GM18519 (cell line): ENCODE results near the gene L2HGDH.
"Not testable (repeated sequence)": the region's sequence is repeated elsewhere in the genome, so short reads cannot be mapped to it uniquely, and the experiment has no call there.

Experiments used
- ATAC-seq: cut with Tn5 transposase; IDR thresholded peaks from one replicate; pipeline ENCODE4 v1.9.1; 2021; ENCODE audit warnings: mild to moderate bottlenecking, moderate library complexity; ENCODE audit not compliant: unreplicated experiment, low FRiP score

Gene L2HGDH

DNA sequence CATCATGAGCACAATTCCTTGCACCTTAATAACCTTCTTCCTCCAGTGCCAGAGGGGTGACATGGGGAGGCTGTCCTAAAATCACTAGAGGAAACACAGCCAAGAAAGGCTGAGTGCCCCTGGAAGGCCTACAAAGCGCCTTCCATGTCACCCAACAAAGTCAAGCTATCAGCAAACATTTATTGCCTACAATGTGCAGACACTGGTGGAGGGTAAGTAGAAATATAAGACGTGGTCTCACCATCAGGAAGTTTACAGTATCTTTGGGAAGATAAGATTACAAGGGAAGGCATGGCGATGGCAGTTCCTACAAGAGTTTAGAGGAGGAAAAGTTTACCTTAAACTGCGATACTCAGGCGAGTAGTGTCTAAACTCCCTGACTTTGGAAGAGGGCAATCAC is 28.0 kb upstream of the L2HGDH start:
- ATAC-seq, result no peak

DNA sequence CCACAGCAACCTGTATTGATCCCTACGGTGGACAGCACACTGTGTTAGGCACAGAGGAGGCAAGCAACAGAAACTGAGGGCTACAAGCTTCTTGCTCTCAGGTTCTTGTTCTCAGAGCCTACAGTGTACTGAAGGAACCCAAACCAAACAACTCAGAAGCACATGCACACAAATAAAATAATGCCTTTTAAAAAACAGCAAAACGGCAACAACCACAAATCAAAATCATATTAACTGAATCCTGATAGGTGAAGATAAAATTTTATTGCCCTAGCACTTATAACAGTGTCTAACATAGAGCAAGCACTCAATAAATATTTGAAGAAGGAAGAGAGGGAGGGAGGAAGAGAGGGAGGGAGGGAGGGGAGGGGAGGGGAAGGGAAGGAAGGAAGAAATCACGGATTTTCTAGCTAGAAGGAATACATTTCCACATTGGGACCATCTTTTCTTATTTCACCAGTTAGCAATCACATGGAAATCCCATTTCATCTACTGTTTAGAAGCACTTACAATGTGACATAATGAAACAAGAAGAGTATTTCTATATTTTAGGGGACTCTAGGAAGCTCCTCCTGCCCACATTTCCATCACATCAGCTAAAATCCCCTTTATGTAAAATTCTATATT is 27.3 kb upstream of the L2HGDH start:
- ATAC-seq, result no peak

DNA sequence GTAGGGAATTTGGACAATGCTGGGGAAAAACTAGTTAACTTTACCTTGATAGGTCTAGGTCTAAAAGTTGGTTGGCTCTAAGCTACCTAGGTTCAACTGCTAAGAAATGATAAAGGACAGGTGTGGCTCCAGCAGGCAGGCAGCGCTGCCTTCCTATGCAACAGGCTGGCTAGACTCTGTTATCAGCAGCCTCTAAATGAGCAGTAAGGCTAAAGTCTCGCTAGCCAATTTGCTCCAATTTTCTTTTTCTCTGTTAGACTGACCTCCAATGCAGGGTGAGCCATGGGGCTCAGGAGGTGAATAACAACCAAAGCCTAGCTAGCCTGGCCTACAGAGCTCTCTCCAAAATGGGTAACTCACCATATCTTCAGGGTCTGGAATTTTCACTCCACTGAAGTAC is 26.6 kb upstream of the L2HGDH start:
- ATAC-seq, result no peak

DNA sequence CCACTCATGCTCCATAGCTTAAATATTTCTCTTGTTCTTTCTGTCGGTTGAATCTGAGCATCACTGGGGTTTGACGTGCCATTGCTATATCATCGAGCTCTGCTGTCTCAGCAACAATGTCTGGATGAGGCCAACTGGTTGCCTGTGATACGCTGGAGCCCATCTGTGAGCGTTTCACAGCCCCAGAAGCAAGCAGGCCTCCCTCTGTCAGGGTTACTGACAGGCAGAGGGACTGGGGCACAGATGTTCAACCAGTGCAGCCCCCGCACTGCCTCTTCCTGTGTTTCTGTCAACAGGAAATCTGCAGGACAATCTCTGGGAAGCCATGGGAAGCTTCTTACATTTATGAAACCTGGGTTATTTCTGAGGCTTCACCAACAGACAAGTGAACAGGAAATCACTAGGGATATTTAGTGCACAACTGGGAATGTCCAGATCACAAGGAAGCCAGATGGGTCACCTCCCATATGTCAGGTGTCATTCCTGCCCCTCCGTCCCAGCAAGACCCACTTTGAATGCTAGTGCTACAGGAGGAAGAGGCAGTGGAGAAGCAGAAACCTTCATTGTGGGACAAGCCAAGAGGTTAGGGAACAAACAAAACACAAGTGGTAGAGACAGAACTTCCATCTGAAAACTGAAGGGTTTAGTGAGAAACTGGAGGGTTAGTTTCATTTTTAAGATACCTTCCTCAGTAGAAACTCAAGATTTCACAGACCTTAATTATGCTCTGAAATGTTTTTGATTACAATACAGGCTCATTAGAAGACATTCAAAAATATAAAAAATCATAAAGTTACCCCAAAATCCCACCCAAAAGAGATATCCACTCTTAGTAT is 24.2 kb upstream of the L2HGDH start:
- ATAC-seq, result no peak

DNA sequence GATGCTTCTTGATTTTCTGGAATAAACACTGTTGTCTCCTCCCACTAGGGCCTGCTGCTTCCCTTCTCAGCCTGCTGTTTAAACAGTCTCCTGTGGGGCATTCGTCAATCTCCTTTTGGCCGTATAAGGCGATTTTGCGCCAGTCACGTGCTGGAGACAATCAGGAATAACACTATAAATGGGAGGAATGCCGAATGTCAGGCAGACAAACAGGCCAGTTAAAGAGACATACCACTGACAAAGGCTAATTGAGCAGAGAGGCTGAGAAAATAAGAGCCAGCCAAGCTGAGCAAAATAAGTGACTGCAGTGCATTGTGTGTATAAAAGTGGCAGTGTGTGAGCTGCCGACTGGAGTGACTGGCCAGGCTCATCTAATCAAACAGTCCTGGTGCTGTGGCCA is 23.4 kb upstream of the L2HGDH start:
- no peak for ATAC-seq

DNA sequence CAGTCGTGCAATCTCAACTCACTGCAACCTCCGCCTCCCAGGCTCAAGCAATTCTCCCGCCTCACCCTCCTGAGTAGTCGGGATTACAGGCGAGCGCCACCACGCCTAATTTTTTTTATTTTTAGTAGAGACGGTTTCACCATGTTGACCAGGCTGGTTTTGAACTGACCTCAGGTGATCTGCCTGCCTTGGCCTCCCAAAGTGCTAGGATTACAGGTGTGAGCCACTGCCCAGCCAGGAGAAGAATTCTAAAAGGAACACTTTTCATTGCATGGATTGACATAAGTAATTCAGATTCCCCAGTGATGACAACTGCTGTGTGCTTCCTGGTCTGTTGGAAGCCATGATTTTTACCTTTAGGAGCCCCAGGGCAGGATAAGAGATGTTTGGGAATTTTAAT is 22.2 kb upstream of the L2HGDH start:
- ATAC-seq, result no peak

DNA sequence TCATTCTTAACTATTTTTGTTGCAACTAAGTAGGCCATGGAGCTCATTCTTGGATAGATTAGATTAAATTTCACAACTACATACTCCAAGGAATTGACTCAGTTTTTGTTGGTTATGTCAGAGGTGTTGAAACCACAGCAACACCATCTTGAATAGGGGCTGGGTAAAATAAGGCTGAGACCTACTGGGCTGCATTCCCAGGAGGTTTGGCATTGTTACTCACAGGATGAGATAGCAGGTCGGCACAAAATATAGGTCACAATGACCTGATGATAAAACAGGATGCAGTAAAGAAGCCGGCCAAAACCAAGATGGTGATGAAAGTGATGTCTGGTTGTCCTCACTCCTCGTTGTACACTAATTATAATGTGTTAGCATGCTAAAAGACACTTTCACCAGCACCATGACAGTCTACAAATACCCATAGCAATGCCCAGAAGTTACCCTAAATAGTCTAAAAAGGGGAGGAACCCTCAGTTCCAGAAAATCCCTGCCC is 21.0 kb upstream of the L2HGDH start:
- ATAC-seq, result no peak

DNA sequence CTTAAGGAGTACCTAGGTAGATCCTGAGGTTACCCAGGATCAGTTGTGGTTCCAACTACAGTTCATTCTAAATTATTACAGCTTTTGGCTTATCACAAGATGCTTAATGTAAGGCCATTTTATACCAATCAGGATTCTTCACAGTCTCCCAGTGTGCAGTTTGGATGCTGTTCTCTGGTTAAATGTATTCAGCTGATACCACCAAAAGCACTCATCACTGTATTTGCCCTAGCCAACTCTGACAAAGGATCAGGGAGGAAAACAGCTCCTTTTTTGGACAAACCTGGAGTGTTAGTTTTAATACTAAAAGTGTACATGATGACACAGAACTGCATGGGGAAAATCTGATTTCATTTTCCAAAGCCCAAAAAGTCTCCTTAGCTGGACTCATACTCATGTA is 19.6 kb upstream of the L2HGDH start:
- no peak for ATAC-seq

DNA sequence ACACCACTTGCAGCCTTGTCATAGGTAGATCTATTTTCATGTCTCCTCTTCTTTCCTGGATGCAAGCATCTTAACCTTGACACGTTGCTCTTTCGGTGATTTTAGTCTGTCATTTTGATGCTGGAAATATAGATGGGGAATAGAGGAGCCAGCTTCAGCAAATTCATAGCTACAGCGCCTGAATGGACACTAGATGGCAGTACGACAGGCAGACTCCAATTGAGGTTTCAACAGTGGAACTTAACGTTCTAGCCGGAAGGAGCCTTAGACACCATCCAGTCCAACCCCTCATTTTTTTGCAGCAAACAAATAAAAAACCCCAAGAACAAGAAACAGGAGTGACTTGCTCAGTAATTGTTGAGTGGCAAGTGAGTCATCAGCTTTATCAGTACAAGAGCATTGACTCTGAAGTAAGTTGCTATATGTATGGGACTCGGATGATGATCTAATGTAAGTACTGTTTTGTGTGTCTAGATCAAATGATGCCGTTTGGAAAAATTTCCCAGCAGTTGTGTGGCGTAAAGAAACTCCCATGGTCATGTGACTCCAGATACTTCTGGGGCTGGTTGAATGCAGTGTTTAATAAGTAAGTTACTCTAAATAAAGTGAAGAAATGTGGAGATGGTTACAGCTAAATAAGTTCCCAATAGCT is 9.1 kb upstream of the L2HGDH start:
- ATAC-seq, result peak; percentile 82

DNA sequence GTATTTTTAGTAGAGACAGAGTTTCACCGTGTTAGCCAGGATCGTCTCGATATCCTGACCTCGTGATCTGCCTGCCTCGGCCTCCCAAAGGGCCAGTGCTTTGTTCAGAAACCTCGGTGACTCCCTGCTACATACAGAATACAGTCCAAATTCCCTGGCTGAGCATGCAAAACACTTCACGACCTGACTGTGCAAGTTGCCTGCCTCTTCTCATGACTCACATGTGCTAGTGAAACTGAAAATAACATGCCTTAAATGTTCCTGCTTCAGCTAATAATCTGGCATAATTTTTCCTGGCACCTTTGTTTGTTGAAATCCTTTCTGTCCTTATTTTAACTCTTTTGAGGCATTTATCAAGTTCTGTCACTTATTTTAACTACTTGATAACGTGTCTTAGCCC is 8.3 kb upstream of the L2HGDH start:
- ATAC-seq, result no peak

DNA sequence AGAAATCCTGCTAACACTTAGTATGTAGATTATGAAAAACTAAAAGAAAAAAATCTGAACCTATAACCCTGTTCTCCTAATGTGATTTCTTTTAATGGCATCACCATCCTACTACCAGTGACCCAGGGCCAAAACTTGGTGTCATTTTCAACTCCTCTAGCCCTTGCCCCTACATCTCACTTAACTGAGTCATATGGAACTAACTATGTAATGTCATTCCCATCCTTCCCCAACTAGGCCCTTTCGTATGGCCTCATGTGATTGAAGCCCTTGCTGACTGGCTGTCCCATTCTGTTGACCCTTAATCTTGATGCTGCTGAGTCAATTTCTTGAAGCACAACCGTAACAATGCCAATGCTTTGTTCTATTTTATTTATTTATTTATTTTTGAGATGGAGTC is 7.7 kb upstream of the L2HGDH start:
- ATAC-seq, result no peak

DNA sequence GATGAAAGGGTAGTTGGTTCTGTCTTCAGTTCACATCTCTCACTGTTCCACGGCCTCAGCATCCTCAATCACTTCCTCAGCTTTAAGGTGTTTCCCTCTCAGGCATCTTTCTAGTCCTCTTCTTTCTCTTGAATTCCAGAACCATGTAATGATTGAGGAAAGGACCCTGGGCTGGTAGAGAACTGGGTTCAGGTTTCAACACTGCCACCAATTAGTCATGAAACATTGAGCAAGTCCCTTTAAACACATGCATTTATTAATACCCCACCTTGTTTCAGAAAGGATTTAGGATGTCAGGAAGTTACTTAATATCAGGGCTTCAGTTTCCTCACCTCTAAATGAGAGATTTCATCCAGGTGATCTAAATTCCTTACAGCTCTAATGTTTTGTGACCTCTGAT is 7.3 kb upstream of the L2HGDH start:
- no peak for ATAC-seq

DNA sequence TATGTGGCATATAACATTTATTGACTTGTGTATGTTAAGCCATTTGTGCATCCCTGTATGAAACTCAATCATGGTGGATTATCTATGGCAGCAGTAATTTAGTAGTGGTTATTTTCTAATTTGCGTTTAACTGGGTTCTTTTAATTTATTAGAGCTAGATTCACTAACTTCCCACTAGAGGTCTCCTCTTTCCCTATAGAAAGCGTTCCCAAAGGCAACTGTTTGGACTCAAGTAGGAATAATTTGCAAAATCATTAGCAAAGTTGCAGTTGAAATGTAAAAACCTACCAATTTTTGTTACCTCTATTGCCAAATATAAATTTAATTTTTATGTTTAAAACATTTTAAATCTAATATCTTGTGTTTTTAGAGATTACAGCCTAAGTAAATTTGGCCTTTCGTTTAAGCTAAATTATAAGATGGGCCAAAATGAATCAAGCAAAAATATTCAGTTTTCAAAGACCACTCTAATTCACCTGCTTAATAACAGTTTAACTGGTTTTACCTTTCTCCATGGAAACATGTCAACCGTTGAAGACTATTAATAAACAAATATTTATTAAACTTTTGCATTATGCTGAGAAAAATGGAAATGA is 6.1 kb upstream of the L2HGDH start:
- no peak for ATAC-seq

DNA sequence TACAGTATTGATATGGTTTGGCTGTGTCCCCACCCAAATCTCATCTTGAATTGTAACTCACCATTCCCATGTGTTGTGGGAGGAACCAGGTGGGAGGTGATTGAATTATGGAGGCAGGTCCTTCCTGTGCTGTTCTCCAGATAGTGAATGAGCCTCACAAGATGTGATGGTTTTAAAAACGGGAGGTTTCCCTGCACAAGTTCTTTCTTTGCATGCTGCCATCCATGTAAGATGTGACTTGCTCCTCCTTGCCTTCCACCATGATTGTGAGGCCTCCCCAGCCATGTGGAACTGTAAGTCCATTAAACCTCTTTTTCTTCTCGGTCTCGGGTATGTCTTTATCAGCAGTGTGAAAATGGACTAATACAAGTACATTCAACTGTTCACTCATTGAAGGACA is 2.1 kb upstream of the L2HGDH start:
- ATAC-seq, result not testable (repeated sequence)

DNA sequence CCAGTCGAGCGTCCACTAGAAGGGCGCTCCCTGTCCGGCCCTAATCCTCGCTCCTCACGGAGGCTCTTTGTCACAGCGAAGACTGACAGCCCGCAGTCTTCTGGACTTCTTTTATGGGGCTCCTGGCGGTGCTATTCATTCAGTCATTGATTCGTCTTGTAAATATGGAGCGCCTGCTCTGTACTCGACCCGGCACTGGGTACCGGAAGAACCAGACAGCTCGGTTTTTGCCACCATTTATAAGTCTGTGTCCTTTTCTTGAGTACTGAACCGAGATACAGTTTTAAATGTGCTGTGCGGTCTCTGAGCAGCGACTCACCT is 665 bp upstream of the L2HGDH start:
- ATAC-seq, result peak; percentile 25

DNA sequence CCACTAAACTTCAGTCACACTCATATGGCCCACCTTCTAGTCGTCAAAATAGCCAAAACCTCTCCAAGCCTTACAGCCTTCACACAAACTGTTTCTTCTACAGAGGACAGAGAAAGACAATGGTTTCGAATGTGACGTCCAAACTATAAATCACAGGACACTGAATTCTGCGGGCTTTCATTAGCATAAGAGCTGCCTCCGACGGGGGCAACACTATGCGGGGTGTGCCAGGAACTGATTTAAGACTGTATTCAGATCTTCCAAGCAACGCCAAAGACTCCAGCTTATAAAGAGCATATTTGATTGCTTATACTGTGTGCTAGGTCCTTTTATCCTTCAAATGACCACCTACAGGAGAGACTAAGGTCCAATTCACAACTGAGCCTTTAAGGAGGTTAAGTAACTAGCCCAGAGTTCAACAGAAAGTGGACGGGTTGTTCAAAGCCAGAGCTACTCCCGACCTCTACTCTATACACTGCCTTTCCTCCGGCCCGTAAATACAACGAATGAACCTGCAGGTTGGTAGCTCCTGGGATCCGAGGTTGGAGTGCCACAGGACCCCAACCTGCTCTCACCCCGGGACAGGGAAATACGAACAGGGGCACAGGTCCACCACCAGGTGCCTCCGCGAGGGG is 575 bp downstream of the L2HGDH start:
- no peak for ATAC-seq

DNA sequence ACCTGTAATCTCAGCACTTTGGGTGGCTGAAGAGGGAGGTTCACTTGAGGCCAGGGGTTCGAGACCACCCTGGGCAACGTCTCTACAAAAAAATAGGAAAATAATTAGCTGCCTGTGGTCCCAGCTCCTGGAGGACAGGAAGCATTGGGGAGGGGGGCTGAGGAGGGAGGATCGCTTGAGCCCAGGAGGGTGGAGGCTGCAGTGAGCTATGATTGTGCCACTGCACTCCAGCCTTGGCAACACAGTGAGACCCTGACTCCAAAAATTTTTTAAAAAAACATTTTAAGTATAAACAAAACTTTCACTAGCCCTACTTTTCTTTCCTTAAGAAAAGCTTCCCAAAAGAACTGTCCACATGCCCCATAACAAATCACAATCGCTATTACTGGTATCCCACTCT is 1.6 kb downstream of the L2HGDH start:
- no peak for ATAC-seq

DNA sequence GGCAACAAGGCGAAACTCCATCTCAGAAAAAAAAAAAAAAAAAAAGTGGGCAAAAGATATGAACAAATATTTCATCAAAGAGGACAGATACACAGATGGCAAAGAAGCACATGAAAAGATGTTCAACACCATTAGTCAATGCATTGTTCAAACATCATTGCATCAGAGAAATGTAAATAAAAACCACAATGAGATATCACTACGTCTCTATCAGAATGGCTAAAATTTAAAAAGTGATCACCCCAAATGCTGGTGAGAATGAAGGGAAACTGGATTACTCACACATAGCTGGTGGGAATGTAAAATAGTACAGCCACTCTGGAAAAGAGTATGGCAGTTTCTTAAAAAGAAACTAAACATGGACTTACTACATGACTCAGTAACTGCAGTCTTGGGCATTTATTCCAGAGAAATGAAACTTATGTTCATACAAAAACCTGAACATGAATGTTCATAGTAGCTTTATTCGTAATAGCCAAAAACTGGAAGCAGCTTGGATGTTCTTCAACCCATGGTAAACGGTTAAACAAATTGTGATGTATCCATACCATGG is 3.6 kb downstream of the L2HGDH start:
- no peak for ATAC-seq

DNA sequence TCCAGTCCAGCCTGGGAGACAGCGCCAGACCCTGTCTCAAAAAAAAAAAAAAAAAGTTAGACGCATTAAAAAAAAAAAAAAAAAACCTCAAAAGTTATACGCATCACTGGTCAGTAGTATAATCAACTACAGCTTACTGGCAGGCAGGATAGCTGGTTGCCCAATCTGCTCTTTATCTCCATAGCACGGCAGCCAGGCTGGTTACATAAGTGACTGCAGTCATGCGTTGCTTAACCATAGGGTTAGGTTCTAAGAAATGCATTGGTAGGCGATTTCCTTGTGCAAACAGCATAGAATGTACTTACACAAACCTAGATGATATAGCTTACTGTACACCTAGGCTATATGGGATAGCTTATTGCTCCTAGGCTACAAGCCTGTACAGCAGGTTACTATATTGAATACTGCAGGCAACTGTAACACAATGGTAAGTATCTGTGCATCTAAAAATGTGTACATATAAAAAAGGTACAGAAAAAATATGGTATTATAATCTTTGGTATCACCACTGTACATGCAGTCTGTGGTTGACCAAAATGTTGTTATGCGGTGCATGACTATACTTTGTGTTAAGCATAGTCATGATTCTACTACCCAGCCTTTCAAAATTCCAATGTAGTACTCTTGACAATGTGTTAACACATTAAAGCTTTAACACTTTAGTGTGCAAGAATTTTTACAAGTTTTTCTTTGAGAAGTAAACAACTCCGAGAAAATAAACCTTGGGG is 8.1 kb downstream of the L2HGDH start:
- no peak for ATAC-seq

DNA sequence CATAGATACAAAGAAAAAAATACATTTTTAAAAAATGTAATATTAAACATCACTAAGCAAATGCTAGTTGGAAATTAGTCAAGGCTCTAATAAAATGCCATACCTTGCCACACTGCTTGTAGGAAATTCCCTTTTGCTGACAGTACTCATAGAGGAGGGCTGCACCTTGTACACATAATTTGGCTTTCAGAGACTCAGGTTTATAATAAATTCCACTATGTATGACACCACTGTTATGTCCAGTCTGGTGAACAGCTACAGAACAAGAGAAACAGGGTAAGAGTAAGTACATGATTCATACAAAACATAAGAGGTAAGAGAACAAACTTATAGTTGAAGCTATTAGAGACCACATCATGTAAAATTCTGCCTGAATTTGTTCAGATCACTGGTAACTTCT is 10.1 kb downstream of the L2HGDH start:
- ATAC-seq, result no peak
